Ovary (tissue), 3 donors: Measurements from ENCODE around the gene GLT1D1.

Source experiments
- CTCF ChIP-seq, 3 donors: fragments of 450-650 bp in 2 of 3; fragments of 200-600 bp in 1 of 3; IDR thresholded peaks; one replicate each; pipeline versions ENCODE4 v1.5.1 to v1.8.0; 2016 to 2022; ENCODE audit warnings: antibody characterized with exemption in 3 of 3, mild to moderate bottlenecking in 1 of 3
- EP300 ChIP-seq: sonication (generic); formaldehyde crosslinking; IDR thresholded peaks from one replicate; pipeline ENCODE4 v1.6.1; 2017; ENCODE audit warnings: antibody characterized with exemption
- POLR2A ChIP-seq: fragments of 450-650 bp; IDR thresholded peaks from one replicate; pipeline ENCODE4 v1.6.1; 2017; ENCODE audit warnings: antibody characterized with exemption, mild to moderate bottlenecking, moderate library complexity
- donor health status: DM: no; HTN: no; CAD: no.

- TF ChIP-seq CTCF (IDR thresholded peaks at IDR 0.05) (no peak), POLR2A (no peak), EP300 (no peak)
Measured at GRCh38 chr12:128956755-128957154, 103.5 kb downstream of the GLT1D1 start.
